HepG2 (cell line): Measurements from ENCODE around the gene STOML1. TPM values are rescaled to one million over a fixed set of nuclear protein-coding genes. Genes with fewer than 3 reads are reported as not detected.
A peak's percentile ranks its signal among the peaks of the same experiment; 100 is the strongest.

Experiments
- AKAP8 ChIP-seq: sonication (generic); formaldehyde crosslinking; IDR thresholded peaks from 2 replicates; pipeline ENCODE4 v1.5.1; 2020; ENCODE audit warnings: mild to moderate bottlenecking, missing genetic modification reagents
- AKNA ChIP-seq: sonication (generic); formaldehyde crosslinking; IDR thresholded peaks from 2 replicates; pipeline ENCODE4 v1.4.0; 2020; ENCODE audit warnings: missing genetic modification reagents, borderline replicate concordance
- ESRRA ChIP-seq: sonication (generic); formaldehyde crosslinking; IDR thresholded peaks from 2 replicates; pipeline ENCODE4 v1.5.1; 2020; ENCODE audit warnings: mild to moderate bottlenecking, low read depth, missing genetic modification reagents
- HMG20A ChIP-seq: IDR thresholded peaks from 2 replicates; pipeline ENCODE4 v1.6.1; 2016; ENCODE audit warnings: borderline replicate concordance
- HNF4G ChIP-seq, 2 experiments: sonication (generic) in 1 of 2; formaldehyde crosslinking in 1 of 2; IDR thresholded peaks; 2 replicates each; pipeline versions ENCODE4 v1.4.0 to v1.6.1; 2011 to 2020; ENCODE audit warnings: borderline replicate concordance in 2 of 2, low read depth in 2 of 2, mild to moderate bottlenecking in 2 of 2, low read length in 1 of 2, missing genetic modification reagents in 1 of 2, moderate library complexity in 1 of 2
- MED1 ChIP-seq: sonication (generic); formaldehyde crosslinking; IDR thresholded peaks from 2 replicates; pipeline ENCODE4 v1.4.0; 2020; ENCODE audit warnings: missing genetic modification reagents
- MED13 ChIP-seq: sonication (generic); formaldehyde crosslinking; IDR thresholded peaks from 2 replicates; pipeline ENCODE4 v1.5.0; 2020; ENCODE audit warnings: missing genetic modification reagents
- NCOR1 ChIP-seq: fragments of 200-600 bp; sonication (generic); IDR thresholded peaks from 2 replicates; pipeline ENCODE4 v1.7.0; 2017; ENCODE audit warnings: antibody characterized with exemption, low read length, borderline replicate concordance
- NFRKB ChIP-seq: fragments of 450-650 bp; IDR thresholded peaks from 2 replicates; pipeline ENCODE4 v1.6.1; 2017
- NONO ChIP-seq, 2 experiments: fragments of 450-650 bp in 1 of 2; sonication (generic) in 1 of 2; formaldehyde crosslinking in 1 of 2; IDR thresholded peaks in 1 of 2; conservative IDR thresholded peaks in 1 of 2; 2 replicates each; pipeline versions ENCODE4 v1.6.1 to v1.8.0; 2017 to 2022; ENCODE audit warnings: mild to moderate bottlenecking in 1 of 2, missing genetic modification reagents in 1 of 2, moderate library complexity in 1 of 2
- NR2F1 ChIP-seq, 2 experiments: fragments of 450-650 bp in 1 of 2; formaldehyde crosslinking in 1 of 2; IDR thresholded peaks; 2 replicates each; pipeline versions ENCODE4 v1.5.0 to v1.6.1; 2016 to 2020; ENCODE audit warnings: mild to moderate bottlenecking in 1 of 2, missing compliant biosample characterization in 1 of 2, missing genetic modification reagents in 1 of 2, moderate library complexity in 1 of 2
- POGZ ChIP-seq: sonication (generic); formaldehyde crosslinking; IDR thresholded peaks from 2 replicates; pipeline ENCODE4 v1.4.0; 2020; ENCODE audit warnings: mild to moderate bottlenecking, missing genetic modification reagents
- RXRA ChIP-seq: sonication (generic); formaldehyde crosslinking; IDR thresholded peaks from 2 replicates; pipeline ENCODE4 v1.5.1; 2020; ENCODE audit warnings: missing genetic modification reagents
- SIX1 ChIP-seq: sonication (generic); formaldehyde crosslinking; IDR thresholded peaks from 2 replicates; pipeline ENCODE4 v1.4.0; 2020; ENCODE audit warnings: missing genetic modification reagents, borderline replicate concordance
- TRIM24 ChIP-seq: sonication (generic); formaldehyde crosslinking; IDR thresholded peaks from 2 replicates; pipeline ENCODE4 v1.8.0; 2022; ENCODE audit warnings: mild to moderate bottlenecking, missing genetic modification reagents
- ZMYM2 ChIP-seq: sonication (generic); formaldehyde crosslinking; IDR thresholded peaks from 2 replicates; pipeline ENCODE4 v1.8.0; 2022; ENCODE audit warnings: mild to moderate bottlenecking, missing genetic modification reagents
- ZMYM3 ChIP-seq: sonication (generic); formaldehyde crosslinking; IDR thresholded peaks from 2 replicates; pipeline ENCODE4 v1.5.1; 2020; ENCODE audit warnings: mild to moderate bottlenecking, missing genetic modification reagents
- ZNF280D ChIP-seq: sonication (generic); formaldehyde crosslinking; IDR thresholded peaks from 2 replicates; pipeline ENCODE4 v1.5.1; 2020; ENCODE audit warnings: mild to moderate bottlenecking, missing genetic modification reagents
- ZNF331 ChIP-seq: sonication (generic); formaldehyde crosslinking; IDR thresholded peaks from 2 replicates; pipeline ENCODE4 v1.4.0; 2020; ENCODE audit warnings: missing genetic modification reagents
- ZNF737 ChIP-seq: sonication (generic); formaldehyde crosslinking; IDR thresholded peaks from 2 replicates; pipeline ENCODE4 v1.5.0; 2020; ENCODE audit warnings: missing genetic modification reagents, mild to moderate bottlenecking, borderline replicate concordance
- polyA plus RNA-seq, 8 experiments: library from polyadenylated mRNA; depleted of rRNA in 3 of 8; stranded (reverse) in 7 of 8; unstranded in 1 of 8; fragments of >200 nt; fragmentation: Illumina TruSeq in 4 of 8; extraction: Trizol in 4 of 8; gene quantifications; 2 replicates each; pipeline versions ENCODE4 v1.2.1 to v1.2.3, GENCODE V29; 2011 to 2016; ENCODE audit warnings: low read depth in 4 of 8, missing spikeins in 1 of 8, mixed read lengths in 1 of 8; ENCODE audit not compliant: insufficient read depth in 1 of 8
- total RNA-seq, 5 experiments: library from RNA; depleted of rRNA; stranded (reverse); fragments of >200 nt; fragmentation: Illumina TruSeq; extraction: Trizol; gene quantifications; 2 replicates each; pipeline ENCODE4 v1.2.3, GENCODE V29; 2016; ENCODE audit warnings: low read depth in 1 of 5

Gene STOML1
- total and polyA plus RNA-seq, 2 of the 13 experiments (the other 11 are each of a cell fraction or from before 2014, with no cell fraction given): 3.5 to 3.7 TPM

GRCh38 chr15:73940061-73940981, 51.8 kb downstream of the STOML1 start (continued):
- TF ChIP-seq NONO (IDR thresholded peaks at IDR 0.05) (no peak), NONO (CRISPR knock-in tag; conservative IDR thresholded peaks at IDR 0.05) (peak; percentile 54; the same call in 1 of the 2 replicates), AKAP8 (CRISPR knock-in tag) (no peak), ZNF331 (no peak), ZNF280D (CRISPR knock-in tag) (peak; percentile 36; the same call in 1 of the 2 replicates), SIX1 (CRISPR knock-in tag) (no peak), HNF4G (IDR thresholded peaks at IDR 0.05; ENCODE audit: borderline replicate concordance, low read depth, low read length) (peak; percentile 54; the same call in 1 of the 2 replicates), HNF4G (CRISPR knock-in tag; IDR thresholded peaks at IDR 0.05; ENCODE audit: borderline replicate concordance, low read depth) (no peak), TRIM24 (0 out of 2 replicates have a peak, but pooled peaks have one; percentile 33), NFRKB (no peak), POGZ (CRISPR knock-in tag) (peak; percentile 44; the same call in 1 of the 2 replicates), ZMYM2 (peak; percentile 72), HMG20A (CRISPR knock-in tag) (no peak; the same call in 1 of the 2 replicates), ESRRA (peak; percentile 97), MED13 (CRISPR knock-in tag) (no peak), MED1 (CRISPR knock-in tag) (peak; percentile 13; the same call in 1 of the 2 replicates), NR2F1 (CRISPR knock-in tag; IDR thresholded peaks at IDR 0.05) (peak; percentile 80 to 89), ZMYM3 (CRISPR knock-in tag) (peak; percentile 45; the same call in 1 of the 2 replicates), RXRA (CRISPR knock-in tag) (peak; percentile 81), ZNF737 (no peak), NCOR1 (peak; percentile 39; the same call in 1 of the 2 replicates), AKNA (CRISPR knock-in tag) (no peak)
